Activated T-helper 1 cell treated with anti-CD3 and anti-CD28 coated beads, Interleukin-12 subunit alpha, Interleukin-12 subunit beta, Interleukin-2, Interleukin-4 antibody, amounts not matched to agents 30 ng/mL and 10 ng/mL and 1 ng/mL, durations not matched to agents 14 hours and 24 hours and 36 hours (primary cell): ENCODE measurements around the gene KCNQ5. TPM values are rescaled to one million over a fixed set of nuclear protein-coding genes. Genes with fewer than 3 reads are reported as not detected.

Source experiments
- DNase-seq: peaks from one replicate; pipeline ENCODE4 v3.0.0; 2021; ENCODE audit warnings: low spot score
- H3K27ac Mint-ChIP-seq: one replicate; pipeline ENCODE4 v1.8.0; 2021; ENCODE audit warnings: mild to moderate bottlenecking, mixed read lengths
- H3K27me3 Mint-ChIP-seq: one replicate; pipeline ENCODE4 v1.8.0; 2022; ENCODE audit warnings: mild to moderate bottlenecking, moderate library complexity, mixed read lengths; ENCODE audit not compliant: insufficient read depth
- H3K36me3 Mint-ChIP-seq: one replicate; pipeline ENCODE4 v1.8.0; 2021; ENCODE audit warnings: low read depth, mixed read lengths
- H3K4me1 Mint-ChIP-seq: one replicate; pipeline ENCODE4 v1.8.0; 2021; ENCODE audit warnings: low read depth, mixed read lengths
- H3K4me3 Mint-ChIP-seq: one replicate; pipeline ENCODE4 v1.8.0; 2021; ENCODE audit warnings: mild to moderate bottlenecking, moderate library complexity, mixed read lengths
- H3K9me3 Mint-ChIP-seq: one replicate; pipeline ENCODE4 v1.8.0; 2021; ENCODE audit warnings: mixed read lengths
- intact Hi-C: fragments of 100-400 bp; cut with micrococcal nuclease; formaldehyde crosslinking; loops from one replicate; pipeline ENCODE4 v1.15.1; 2024
- total RNA-seq: library from RNA; stranded (reverse); gene quantifications from 2 replicates; pipeline ENCODE4 v1.2.3, GENCODE V29; 2022

The KCNQ5 gene
- total RNA-seq, 1 donor from 2014 or later: 12.6 TPM

DNA sequence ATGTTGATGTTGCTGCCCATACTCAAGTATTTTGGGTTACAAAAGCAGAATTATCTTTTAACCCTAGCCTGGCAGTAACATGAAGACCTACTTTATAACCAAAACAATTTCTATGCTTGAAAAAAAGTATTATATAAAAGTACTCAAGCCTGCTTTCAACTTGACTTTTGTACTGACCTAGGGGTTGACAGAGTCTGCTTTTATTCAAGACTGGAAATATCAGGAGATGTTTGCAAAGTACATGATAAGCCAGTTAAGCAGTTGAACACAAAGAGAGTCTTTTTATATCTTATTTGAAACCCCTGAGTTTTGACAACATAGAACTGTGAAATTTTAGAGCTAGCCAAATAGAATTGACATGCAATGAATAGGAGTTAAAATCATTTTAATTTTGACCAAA lies 159.8 kb downstream of the KCNQ5 start:
- H3K9me3 Mint-ChIP-seq: no peaks in the 10 kb centered on the region
- H3K27me3 Mint-ChIP-seq: no peaks in the 10 kb centered on the region
- H3K27ac Mint-ChIP-seq: no peak overlapping the region
- no peaks in the 10 kb centered on the region for H3K36me3 Mint-ChIP-seq
- H3K4me3 Mint-ChIP-seq: no peak overlapping the region
- intact Hi-C loops: no loop called here
- H3K4me1 Mint-ChIP-seq: no peaks in the 10 kb centered on the region
- DNase-seq: no peak

- Mint-ChIP-seq H3K4me1 (no peaks in the 10 kb centered on the region), H3K27ac (no peak overlapping the region), H3K36me3 (no peaks in the 10 kb centered on the region), H3K27me3 (no peaks in the 10 kb centered on the region), H3K4me3 (no peak overlapping the region), H3K9me3 (no peaks in the 10 kb centered on the region)
- no peak for DNase-seq
- intact Hi-C loops: no loop called here
Measured at GRCh38 chr6:72783035-72783434, 161.2 kb downstream of the KCNQ5 start.

DNA sequence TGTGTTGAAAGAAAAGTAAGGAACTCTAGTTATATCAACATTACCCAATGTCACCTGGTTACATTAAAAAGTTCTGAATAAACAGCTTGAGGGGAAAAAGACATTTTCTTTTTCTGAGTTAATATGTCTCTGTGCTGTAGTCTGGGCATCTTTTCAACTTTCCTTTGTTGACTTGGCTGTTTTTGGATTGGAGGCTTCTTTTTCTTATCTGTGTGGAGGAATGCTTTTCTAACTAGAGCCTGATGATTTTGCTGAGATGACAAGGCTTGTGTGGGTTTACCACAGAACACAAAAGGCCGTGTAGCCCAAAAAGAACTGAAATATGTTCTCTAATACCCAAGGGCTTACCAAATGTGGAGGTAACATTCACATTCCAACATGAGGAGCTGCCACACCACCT lies 161.8 kb downstream of the KCNQ5 start:
- no peak overlapping the region for H3K27ac Mint-ChIP-seq
- H3K36me3 Mint-ChIP-seq: no peaks in the 10 kb centered on the region
- no peaks in the 10 kb centered on the region for H3K4me1 Mint-ChIP-seq
- no peak overlapping the region for H3K4me3 Mint-ChIP-seq
- no peaks in the 10 kb centered on the region for H3K9me3 Mint-ChIP-seq
- no peak for DNase-seq
- intact Hi-C loops: no loop called here
- H3K27me3 Mint-ChIP-seq: no peaks in the 10 kb centered on the region

GRCh38 chr6:72784071-72784470 lies 162.2 kb downstream of the KCNQ5 start:
- no peak overlapping the region for H3K27ac Mint-ChIP-seq
- H3K4me1 Mint-ChIP-seq: no peaks in the 10 kb centered on the region
- no peaks in the 10 kb centered on the region for H3K36me3 Mint-ChIP-seq
- no peak overlapping the region for H3K4me3 Mint-ChIP-seq
- intact Hi-C loops: no loop called here
- no peak for DNase-seq
- no peaks in the 10 kb centered on the region for H3K27me3 Mint-ChIP-seq
- H3K9me3 Mint-ChIP-seq: no peaks in the 10 kb centered on the region

- Mint-ChIP-seq H3K4me3 (no peak overlapping the region), H3K27me3 (no peaks in the 10 kb centered on the region), H3K4me1 (no peaks in the 10 kb centered on the region), H3K36me3 (no peaks in the 10 kb centered on the region), H3K9me3 (no peaks in the 10 kb centered on the region), H3K27ac (no peak overlapping the region)
- DNase-seq: no peak
- intact Hi-C loops: no loop called here
Measured at GRCh38 chr6:72784581-72784980, 162.7 kb downstream of the KCNQ5 start.

GRCh38 chr6:72787391-72788031 lies 165.6 kb downstream of the KCNQ5 start:
- H3K36me3 Mint-ChIP-seq: no peaks in the 10 kb centered on the region
- H3K4me1 Mint-ChIP-seq: peaks cover 4% of the 10 kb centered on the region
- intact Hi-C loops: no loop called here
- H3K4me3 Mint-ChIP-seq: no peak overlapping the region
- no peaks in the 10 kb centered on the region for H3K9me3 Mint-ChIP-seq
- no peak overlapping the region for H3K27ac Mint-ChIP-seq
- no peak for DNase-seq
- H3K27me3 Mint-ChIP-seq: no peaks in the 10 kb centered on the region

GRCh38 chr6:72788188-72788587 lies 166.3 kb downstream of the KCNQ5 start:
- no peaks in the 10 kb centered on the region for H3K27me3 Mint-ChIP-seq
- intact Hi-C loops: no loop called here
- no peaks in the 10 kb centered on the region for H3K9me3 Mint-ChIP-seq
- peaks cover 4% of the 10 kb centered on the region for H3K4me1 Mint-ChIP-seq
- H3K27ac Mint-ChIP-seq: no peak overlapping the region
- H3K4me3 Mint-ChIP-seq: no peak overlapping the region
- no peak for DNase-seq
- no peaks in the 10 kb centered on the region for H3K36me3 Mint-ChIP-seq

DNA sequence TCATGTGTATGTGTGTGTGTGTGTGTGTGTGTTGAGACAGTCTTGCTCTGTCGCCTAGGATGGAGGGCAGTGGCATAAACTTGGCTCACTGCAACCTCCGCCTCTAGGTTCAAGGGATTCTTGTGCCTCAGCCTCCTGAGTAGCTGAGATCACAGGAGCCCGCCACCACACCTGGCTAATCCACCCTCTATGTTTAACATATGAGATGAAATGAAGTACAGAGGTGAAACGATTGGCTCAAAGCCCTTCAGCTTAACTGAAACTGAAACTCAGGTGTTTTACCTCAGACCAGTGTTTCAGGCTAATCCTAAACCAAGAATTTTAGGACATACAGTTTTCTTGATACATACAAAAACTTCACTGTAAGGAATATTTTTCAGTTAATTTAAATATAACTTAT lies 167.3 kb downstream of the KCNQ5 start:
- no peak for DNase-seq
- H3K27me3 Mint-ChIP-seq: no peaks in the 10 kb centered on the region
- H3K36me3 Mint-ChIP-seq: no peaks in the 10 kb centered on the region
- no peaks in the 10 kb centered on the region for H3K9me3 Mint-ChIP-seq
- no peak overlapping the region for H3K4me3 Mint-ChIP-seq
- H3K27ac Mint-ChIP-seq: no peak overlapping the region
- intact Hi-C loops: no loop called here
- H3K4me1 Mint-ChIP-seq: peaks cover 4% of the 10 kb centered on the region

- no peak for DNase-seq
- Mint-ChIP-seq H3K36me3 (no peaks in the 10 kb centered on the region), H3K4me3 (no peak overlapping the region), H3K9me3 (no peaks in the 10 kb centered on the region), H3K27me3 (no peaks in the 10 kb centered on the region), H3K27ac (no peak overlapping the region), H3K4me1 (peaks cover 4% of the 10 kb centered on the region)
- intact Hi-C loops: no loop called here
Measured at GRCh38 chr6:72792692-72793091, 170.8 kb downstream of the KCNQ5 start.

DNA sequence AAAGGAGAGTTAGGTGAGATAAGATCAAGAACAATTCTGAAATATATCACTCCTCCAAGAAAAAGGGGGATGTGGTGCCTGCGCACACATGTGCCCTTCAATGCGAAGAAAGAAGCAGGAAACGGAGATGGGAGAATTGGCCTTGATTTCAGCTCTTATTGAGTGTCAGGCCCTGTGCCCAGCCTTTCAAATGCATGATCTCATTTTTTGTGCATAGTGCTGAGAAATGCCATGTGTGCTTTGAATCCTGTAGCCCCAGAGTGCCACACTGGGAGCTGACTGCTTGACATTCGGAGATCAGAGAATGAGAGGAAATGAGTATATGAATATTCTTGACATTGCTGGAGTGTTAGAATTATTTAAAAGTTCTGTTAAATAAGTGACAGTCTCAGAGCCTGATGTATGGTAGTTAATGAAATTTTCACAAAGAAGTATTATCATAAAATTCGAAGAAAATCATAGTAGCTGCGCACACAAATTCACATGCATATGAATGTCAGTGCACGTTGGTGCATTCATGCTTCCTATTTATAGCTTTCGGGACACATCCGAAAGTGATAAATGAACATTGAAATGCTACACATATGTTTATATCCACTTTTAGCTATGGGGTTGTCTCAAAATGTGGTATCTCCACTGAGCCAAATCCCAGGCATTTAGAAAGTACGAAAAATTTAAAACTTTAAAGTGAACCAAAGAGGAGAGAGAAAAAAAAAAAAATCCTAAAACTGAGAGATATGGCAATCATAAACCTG lies 172.0 kb downstream of the KCNQ5 start:
- H3K9me3 Mint-ChIP-seq: no peaks in the 10 kb centered on the region
- H3K27me3 Mint-ChIP-seq: no peaks in the 10 kb centered on the region
- intact Hi-C loops: no loop called here
- H3K4me1 Mint-ChIP-seq: peaks cover 4% of the 10 kb centered on the region
- H3K4me3 Mint-ChIP-seq: no peak overlapping the region
- no peak overlapping the region for H3K27ac Mint-ChIP-seq
- no peaks in the 10 kb centered on the region for H3K36me3 Mint-ChIP-seq
- no peak for DNase-seq

DNA sequence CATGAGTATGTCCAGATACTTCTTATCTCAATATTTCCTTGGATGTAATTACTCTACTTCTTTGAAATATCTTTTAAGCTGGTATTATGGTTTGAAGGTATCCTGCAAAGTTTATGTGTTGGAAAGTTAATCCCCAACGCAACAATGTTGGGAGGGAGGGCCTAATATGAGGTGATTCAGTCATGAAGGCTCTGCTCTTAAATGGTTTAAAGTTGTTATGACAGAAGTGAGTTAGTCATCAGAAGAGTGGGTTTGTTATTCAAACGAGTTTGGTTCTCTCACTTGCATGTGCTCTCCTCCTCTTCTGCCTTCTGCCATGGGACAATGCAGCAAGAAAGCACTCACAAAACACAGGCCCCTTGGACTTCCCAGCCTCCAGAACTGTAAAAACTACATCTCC lies 176.3 kb downstream of the KCNQ5 start:
- Mint-ChIP-seq H3K36me3 (no peaks in the 10 kb centered on the region), H3K27me3 (no peaks in the 10 kb centered on the region), H3K4me3 (no peak overlapping the region), H3K27ac (no peak overlapping the region), H3K4me1 (no peaks in the 10 kb centered on the region), H3K9me3 (no peaks in the 10 kb centered on the region)
- intact Hi-C loops: no loop called here
- DNase-seq: no peak

DNA sequence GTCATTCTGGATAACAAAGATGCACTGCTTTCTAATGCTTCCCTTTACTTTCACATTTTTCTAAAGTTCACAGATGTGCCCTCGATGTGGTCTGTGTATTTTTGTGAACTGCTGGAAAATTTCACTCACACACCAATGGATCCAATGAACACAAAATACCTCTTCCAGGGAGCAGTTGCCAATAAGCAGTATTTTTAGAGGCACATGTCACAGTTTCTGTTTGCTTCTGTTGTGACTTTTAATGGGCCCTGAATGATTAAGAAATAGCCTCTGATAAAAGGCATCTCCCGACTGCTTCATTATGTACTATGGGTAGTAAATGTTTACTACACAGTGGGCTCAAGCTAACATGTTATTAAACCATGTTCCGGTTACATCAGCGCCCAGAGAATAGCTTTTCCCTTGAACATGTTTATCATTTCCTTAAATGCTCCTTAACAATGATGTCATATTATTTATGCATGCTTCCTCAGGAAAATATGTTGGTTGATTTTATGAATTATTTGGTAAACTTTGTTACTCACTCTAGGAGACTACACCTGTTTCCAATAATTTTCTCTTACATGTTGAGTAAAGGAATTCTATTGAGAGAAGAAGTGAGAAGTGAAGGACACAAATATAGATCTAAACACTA lies 188.0 kb downstream of the KCNQ5 start:
- H3K4me3 Mint-ChIP-seq: no peak overlapping the region
- no peaks in the 10 kb centered on the region for H3K4me1 Mint-ChIP-seq
- no peak for DNase-seq
- no peak overlapping the region for H3K27ac Mint-ChIP-seq
- H3K36me3 Mint-ChIP-seq: no peaks in the 10 kb centered on the region
- no peaks in the 10 kb centered on the region for H3K27me3 Mint-ChIP-seq
- intact Hi-C loops: no loop called here
- no peaks in the 10 kb centered on the region for H3K9me3 Mint-ChIP-seq

- intact Hi-C loops: no loop called here
- Mint-ChIP-seq H3K27me3 (no peaks in the 10 kb centered on the region), H3K4me1 (no peaks in the 10 kb centered on the region), H3K4me3 (no peak overlapping the region), H3K27ac (no peak overlapping the region), H3K9me3 (no peaks in the 10 kb centered on the region), H3K36me3 (no peaks in the 10 kb centered on the region)
- DNase-seq: no peak
Measured at GRCh38 chr6:72810571-72811280, 188.9 kb downstream of the KCNQ5 start.
